Keratinocyte (primary cell): ENCODE results near the gene ZC2HC1B.

Experiments
- EZH2 ChIP-seq: IDR thresholded peaks from one replicate; pipeline ENCODE4 v1.6.1; 2012; ENCODE audit warnings: inconsistent platforms, mild to moderate bottlenecking, low read length, moderate library complexity
- TF ChIP-seq, protein P1 (sequence below), 3 experiments: IDR thresholded peaks in 1 of 3; conservative IDR thresholded peaks in 1 of 3; optimal IDR thresholded peaks in 1 of 3; 2 replicates in 2 of 3; 3 replicates in 1 of 3; pipeline versions ENCODE3 to v1.5.1; 2011; ENCODE audit warnings: low read length in 3 of 3, mild to moderate bottlenecking in 3 of 3, moderate library complexity in 2 of 3, control low read depth in 1 of 3, inconsistent platforms in 1 of 3; ENCODE audit not compliant: insufficient read depth in 2 of 3; ENCODE audit errors: extremely low read depth in 1 of 3

GRCh38 chr6:143857651-143858050, 6.6 kb upstream of the ZC2HC1B start:
- TF ChIP-seq EZH2, result no peak
- TF ChIP-seq, protein P1, sequence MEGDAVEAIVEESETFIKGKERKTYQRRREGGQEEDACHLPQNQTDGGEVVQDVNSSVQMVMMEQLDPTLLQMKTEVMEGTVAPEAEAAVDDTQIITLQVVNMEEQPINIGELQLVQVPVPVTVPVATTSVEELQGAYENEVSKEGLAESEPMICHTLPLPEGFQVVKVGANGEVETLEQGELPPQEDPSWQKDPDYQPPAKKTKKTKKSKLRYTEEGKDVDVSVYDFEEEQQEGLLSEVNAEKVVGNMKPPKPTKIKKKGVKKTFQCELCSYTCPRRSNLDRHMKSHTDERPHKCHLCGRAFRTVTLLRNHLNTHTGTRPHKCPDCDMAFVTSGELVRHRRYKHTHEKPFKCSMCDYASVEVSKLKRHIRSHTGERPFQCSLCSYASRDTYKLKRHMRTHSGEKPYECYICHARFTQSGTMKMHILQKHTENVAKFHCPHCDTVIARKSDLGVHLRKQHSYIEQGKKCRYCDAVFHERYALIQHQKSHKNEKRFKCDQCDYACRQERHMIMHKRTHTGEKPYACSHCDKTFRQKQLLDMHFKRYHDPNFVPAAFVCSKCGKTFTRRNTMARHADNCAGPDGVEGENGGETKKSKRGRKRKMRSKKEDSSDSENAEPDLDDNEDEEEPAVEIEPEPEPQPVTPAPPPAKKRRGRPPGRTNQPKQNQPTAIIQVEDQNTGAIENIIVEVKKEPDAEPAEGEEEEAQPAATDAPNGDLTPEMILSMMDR (optimal IDR thresholded peaks at IDR 0.05 in 1 of 3, IDR thresholded peaks at IDR 0.05 in 1 of 3, conservative IDR thresholded peaks at IDR 0.05 in 1 of 3; ENCODE audit: extremely low read depth in 1 of 3, insufficient read depth in 2 of 3, low read length in 3 of 3), result no peak
